Central memory CD4-positive, alpha-beta T cell (primary cell): Measurements from ENCODE around the gene RPS6KC1.
"Not testable (repeated sequence)": the region's sequence is repeated elsewhere in the genome, so short reads cannot be mapped to it uniquely, and the experiment has no call there.

ENCODE experiments used
- DNase-seq: peaks from one replicate; pipeline ENCODE4 v3.0.0; 2022

The RPS6KC1 gene

GRCh38 chr1:213111502-213111901, 60.5 kb downstream of the RPS6KC1 start:
- DNase-seq: no peak

- DNase-seq: not testable (repeated sequence)
Measured at GRCh38 chr1:213112723-213113122, 61.7 kb downstream of the RPS6KC1 start.

- not testable (repeated sequence) for DNase-seq
Measured at GRCh38 chr1:213117699-213118180, 66.7 kb downstream of the RPS6KC1 start.

- no peak for DNase-seq
Measured at GRCh38 chr1:213119794-213120193, 68.8 kb downstream of the RPS6KC1 start.

- no peak for DNase-seq
Measured at GRCh38 chr1:213120386-213120785, 69.3 kb downstream of the RPS6KC1 start.

- no peak for DNase-seq
Measured at GRCh38 chr1:213120961-213121360, 69.9 kb downstream of the RPS6KC1 start.

GRCh38 chr1:213122514-213122929, 71.5 kb downstream of the RPS6KC1 start:
- DNase-seq: no peak

GRCh38 chr1:213123087-213123486, 72.0 kb downstream of the RPS6KC1 start:
- no peak for DNase-seq

GRCh38 chr1:213123536-213123935, 72.5 kb downstream of the RPS6KC1 start:
- DNase-seq: no peak

GRCh38 chr1:213124590-213124989, 73.5 kb downstream of the RPS6KC1 start:
- DNase-seq: no peak

- no peak for DNase-seq
Measured at GRCh38 chr1:213125643-213126042, 74.6 kb downstream of the RPS6KC1 start.

- no peak for DNase-seq
Measured at GRCh38 chr1:213127074-213127473, 76.0 kb downstream of the RPS6KC1 start.

GRCh38 chr1:213131851-213132655, 81.0 kb downstream of the RPS6KC1 start:
- DNase-seq: no peak

GRCh38 chr1:213135572-213135971, 84.5 kb downstream of the RPS6KC1 start:
- no peak for DNase-seq

- DNase-seq: no peak
Measured at GRCh38 chr1:213136190-213136917, 85.3 kb downstream of the RPS6KC1 start.

- no peak for DNase-seq
Measured at GRCh38 chr1:213138391-213138790, 87.3 kb downstream of the RPS6KC1 start.

- no peak for DNase-seq
Measured at GRCh38 chr1:213138892-213139291, 87.9 kb downstream of the RPS6KC1 start.

- no peak for DNase-seq
Measured at GRCh38 chr1:213148905-213149304, 97.9 kb downstream of the RPS6KC1 start.

- not testable (repeated sequence) for DNase-seq
Measured at GRCh38 chr1:213150090-213150489, 99.0 kb downstream of the RPS6KC1 start.

- DNase-seq: no peak
Measured at GRCh38 chr1:213154056-213154685, 103.1 kb downstream of the RPS6KC1 start.

GRCh38 chr1:213159376-213159775, 108.3 kb downstream of the RPS6KC1 start:
- DNase-seq: no peak

GRCh38 chr1:213160442-213160841, 109.4 kb downstream of the RPS6KC1 start:
- not testable (repeated sequence) for DNase-seq

- DNase-seq: no peak
Measured at GRCh38 chr1:213162338-213162737, 111.3 kb downstream of the RPS6KC1 start.
